GM10266 (cell line): ENCODE data around the gene ST6GALNAC3.

Source experiments
- DNase-seq: peaks from one replicate; pipeline ENCODE4 v3.0.0; 2012; ENCODE audit errors: extremely low spot score
- TF ChIP-seq, protein P1 (sequence below): IDR thresholded peaks from 2 replicates; pipeline ENCODE4 v1.5.1; 2012; ENCODE audit warnings: mild to moderate bottlenecking, low read depth; ENCODE audit not compliant: control insufficient read depth, insufficient read depth; ENCODE audit errors: missing control alignments

ST6GALNAC3 gene

DNA sequence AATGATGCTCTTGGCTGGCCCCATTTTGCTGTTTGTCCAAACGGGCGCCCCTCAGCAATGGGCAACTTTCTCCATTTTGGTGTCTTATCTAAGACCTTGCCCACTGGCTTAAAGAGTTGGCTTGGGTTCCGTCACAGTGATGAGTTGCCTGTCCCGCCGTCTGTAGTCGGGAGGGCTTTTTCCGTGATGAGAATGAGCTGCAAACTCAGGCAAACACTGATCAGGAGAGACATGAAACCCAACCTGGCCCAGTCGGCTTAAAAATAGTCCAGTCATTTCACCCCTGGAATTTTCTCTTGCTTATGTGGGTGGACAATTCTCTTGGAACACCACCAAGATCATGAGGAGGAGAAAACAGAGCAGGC is 79.3 kb downstream of the ST6GALNAC3 start:
- TF ChIP-seq, protein P1, sequence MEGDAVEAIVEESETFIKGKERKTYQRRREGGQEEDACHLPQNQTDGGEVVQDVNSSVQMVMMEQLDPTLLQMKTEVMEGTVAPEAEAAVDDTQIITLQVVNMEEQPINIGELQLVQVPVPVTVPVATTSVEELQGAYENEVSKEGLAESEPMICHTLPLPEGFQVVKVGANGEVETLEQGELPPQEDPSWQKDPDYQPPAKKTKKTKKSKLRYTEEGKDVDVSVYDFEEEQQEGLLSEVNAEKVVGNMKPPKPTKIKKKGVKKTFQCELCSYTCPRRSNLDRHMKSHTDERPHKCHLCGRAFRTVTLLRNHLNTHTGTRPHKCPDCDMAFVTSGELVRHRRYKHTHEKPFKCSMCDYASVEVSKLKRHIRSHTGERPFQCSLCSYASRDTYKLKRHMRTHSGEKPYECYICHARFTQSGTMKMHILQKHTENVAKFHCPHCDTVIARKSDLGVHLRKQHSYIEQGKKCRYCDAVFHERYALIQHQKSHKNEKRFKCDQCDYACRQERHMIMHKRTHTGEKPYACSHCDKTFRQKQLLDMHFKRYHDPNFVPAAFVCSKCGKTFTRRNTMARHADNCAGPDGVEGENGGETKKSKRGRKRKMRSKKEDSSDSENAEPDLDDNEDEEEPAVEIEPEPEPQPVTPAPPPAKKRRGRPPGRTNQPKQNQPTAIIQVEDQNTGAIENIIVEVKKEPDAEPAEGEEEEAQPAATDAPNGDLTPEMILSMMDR = no peak
- no peak for DNase-seq

DNA sequence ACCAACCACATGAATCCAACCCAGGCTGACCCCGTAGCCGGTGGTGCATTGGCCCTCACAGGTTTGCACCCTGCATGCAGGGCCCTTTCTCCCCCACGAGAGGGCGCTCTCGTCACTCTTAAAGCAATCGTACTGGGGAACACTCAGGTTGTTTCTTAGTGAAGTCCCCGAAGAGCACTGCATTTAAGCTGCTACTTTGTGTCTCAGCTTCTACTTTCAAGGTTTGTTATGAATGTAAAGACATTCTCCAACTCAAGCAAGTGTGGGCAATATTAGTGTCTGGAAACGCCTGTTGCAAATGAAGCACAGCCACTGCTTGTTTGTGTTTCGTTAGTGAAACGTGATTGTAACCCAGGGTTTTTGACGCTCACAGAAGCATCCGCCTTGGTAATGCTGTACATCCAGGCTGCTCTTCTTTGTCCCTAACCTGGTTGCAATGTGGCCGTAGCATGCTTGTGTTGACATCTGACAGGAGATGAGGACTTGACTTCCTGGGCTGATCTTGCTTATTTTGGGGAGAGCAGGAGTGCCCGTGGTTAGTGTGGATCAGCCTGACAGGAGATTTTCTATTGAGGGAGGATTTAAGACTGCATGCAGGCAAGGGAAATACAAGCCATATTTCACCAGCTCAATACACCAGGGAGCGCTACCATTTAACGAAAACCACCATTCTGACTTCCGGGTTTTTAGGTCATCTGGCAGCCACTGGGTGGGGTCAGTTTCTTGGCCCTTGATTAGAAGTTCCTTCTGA is 79.8 kb downstream of the ST6GALNAC3 start:
- TF ChIP-seq, protein P1 = peak; percentile 97
- DNase-seq = peak; percentile 66

DNA sequence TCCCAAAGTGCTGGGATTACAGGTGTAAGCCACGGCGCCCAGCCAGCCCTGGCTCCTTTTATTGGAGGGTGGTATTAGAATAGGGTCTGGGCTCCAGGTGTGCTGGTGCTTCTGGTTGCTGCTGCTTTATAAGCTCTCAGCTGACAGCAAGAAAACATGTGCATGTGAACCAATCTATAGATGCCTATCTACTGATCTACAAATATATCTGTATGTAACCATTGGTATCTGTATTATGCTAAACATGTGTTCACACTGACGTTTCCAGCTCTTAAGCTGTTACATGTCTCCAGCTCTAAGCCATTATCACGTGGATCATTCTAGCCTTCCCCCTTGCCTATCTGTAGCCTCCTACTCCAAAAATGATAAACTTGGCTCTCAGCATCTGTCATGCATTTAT is 82.4 kb downstream of the ST6GALNAC3 start:
- no peak for DNase-seq
- TF ChIP-seq, protein P1 = no peak

GRCh38 chr1:76158126-76158525 is 83.6 kb downstream of the ST6GALNAC3 start:
- TF ChIP-seq, protein P1 = no peak
- no peak for DNase-seq

DNA sequence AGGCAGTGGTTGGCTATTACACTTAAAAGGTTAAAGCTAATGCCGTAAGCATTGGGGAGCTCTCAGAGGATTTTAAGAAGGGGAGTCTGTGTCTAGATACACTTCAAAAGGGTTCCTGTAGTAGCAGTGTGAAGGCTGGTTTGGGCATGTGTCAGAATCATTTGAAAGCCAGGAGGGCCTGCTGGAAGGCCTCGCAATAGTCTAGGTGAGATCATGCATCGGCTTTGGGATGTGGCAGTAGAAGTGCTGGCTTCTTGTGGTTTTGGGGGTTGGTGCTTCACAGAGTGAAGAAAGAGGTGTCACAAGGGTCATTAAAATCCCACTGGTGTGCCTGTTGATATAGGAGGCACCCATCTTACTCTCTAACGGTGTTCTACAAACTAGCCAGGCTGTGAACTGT is 85.7 kb downstream of the ST6GALNAC3 start:
- TF ChIP-seq, protein P1 = no peak
- DNase-seq = no peak

DNA sequence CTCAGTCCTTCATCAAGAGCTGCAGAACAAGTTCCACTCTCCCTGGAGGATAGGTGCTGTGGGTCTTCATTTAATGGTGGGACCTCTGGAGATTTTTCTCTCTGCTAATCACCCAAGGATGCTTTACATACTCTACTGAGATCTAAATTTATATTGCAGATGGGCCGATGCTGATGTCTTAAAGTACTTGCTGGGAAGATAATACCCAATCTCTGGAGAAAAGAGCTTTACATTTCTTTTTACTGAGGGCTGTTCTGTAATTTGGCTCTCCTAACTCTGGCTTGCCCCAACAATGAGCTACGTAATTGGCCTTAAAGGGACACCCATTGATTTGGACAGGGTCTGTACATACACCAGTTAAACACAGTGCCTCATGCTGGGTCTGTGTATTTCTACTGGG is 86.9 kb downstream of the ST6GALNAC3 start:
- no peak for DNase-seq
- TF ChIP-seq, protein P1 = no peak

- no peak for DNase-seq
- TF ChIP-seq, protein P1 = no peak
Measured at GRCh38 chr1:76162254-76162653, 87.7 kb downstream of the ST6GALNAC3 start.
